MM.1S (cell line): ENCODE measurements around the gene CANT1.

Experiments
- DNase-seq: peaks from one replicate; pipeline ENCODE4 v3.0.0-alpha.2; 2015
- H2AFZ ChIP-seq: fragments of 300-600 bp; sonication (generic); 2 replicates; pipeline ENCODE4 v1.6.0; 2016; ENCODE audit warnings: antibody characterized with exemption, low read length
- H3F3A ChIP-seq: fragments of 300-600 bp; sonication (generic); 2 replicates; pipeline ENCODE4 v1.6.1; 2016; ENCODE audit warnings: mild to moderate bottlenecking, antibody characterized with exemption, low read length, moderate library complexity, mixed read lengths; ENCODE audit not compliant: insufficient read depth
- H3K27ac ChIP-seq: fragments of 300-600 bp; sonication (generic); 2 replicates; pipeline ENCODE4 v1.5.1; 2016; ENCODE audit warnings: mild to moderate bottlenecking, low read length
- H3K27me3 ChIP-seq: fragments of 300-600 bp; sonication (generic); replicated peaks from 2 replicates; pipeline ENCODE4 v1.6.0; 2016; ENCODE audit warnings: low read length; ENCODE audit not compliant: insufficient read depth
- H3K36me3 ChIP-seq: fragments of 300-600 bp; sonication (generic); replicated peaks from 2 replicates; pipeline ENCODE4 v1.6.1; 2016; ENCODE audit warnings: mild to moderate bottlenecking, low read length, mixed read lengths; ENCODE audit not compliant: insufficient read depth
- H3K4me1 ChIP-seq: fragments of 300-600 bp; sonication (generic); 2 replicates; pipeline ENCODE4 v1.6.1; 2016; ENCODE audit warnings: low read length, mixed read lengths
- H3K4me2 ChIP-seq: fragments of 300-600 bp; sonication (generic); 2 replicates; pipeline ENCODE4 v1.6.0; 2016; ENCODE audit warnings: low read depth, low read length
- H3K4me3 ChIP-seq: fragments of 300-600 bp; sonication (generic); 2 replicates; pipeline ENCODE4 v1.5.1; 2016; ENCODE audit warnings: low read length, mixed read lengths
- H3K79me2 ChIP-seq: fragments of 300-600 bp; sonication (generic); 2 replicates; pipeline ENCODE4 v1.6.1; 2016; ENCODE audit warnings: mixed run types, low read length, mixed read lengths
- H3K9ac ChIP-seq: fragments of 300-600 bp; sonication (generic); 2 replicates; pipeline ENCODE4 v1.6.1; 2016; ENCODE audit warnings: low read length, mixed read lengths
- H3K9me2 ChIP-seq: fragments of 300-600 bp; sonication (generic); replicated peaks from 2 replicates; pipeline ENCODE4 v1.6.1; 2016; ENCODE audit warnings: mild to moderate bottlenecking, low read length, mixed read lengths; ENCODE audit not compliant: insufficient read depth
- H3K9me3 ChIP-seq: fragments of 300-600 bp; sonication (generic); replicated peaks from 2 replicates; pipeline ENCODE4 v1.6.1; 2016; ENCODE audit warnings: mild to moderate bottlenecking, low read length, mixed read lengths; ENCODE audit not compliant: insufficient read depth
- H4K20me1 ChIP-seq: fragments of 300-600 bp; sonication (generic); 2 replicates; pipeline ENCODE4 v1.6.1; 2016; ENCODE audit warnings: mild to moderate bottlenecking, low read length, moderate library complexity, mixed read lengths; ENCODE audit not compliant: insufficient read depth
- CTCF ChIP-seq: fragments of 300-600 bp; sonication (generic); IDR thresholded peaks from 2 replicates; pipeline ENCODE4 v1.5.1; 2016; ENCODE audit warnings: antibody characterized with exemption, low read length, mixed read lengths
- EZH2 ChIP-seq: fragments of 300-600 bp; sonication (generic); optimal IDR thresholded peaks from 2 replicates; pipeline ENCODE3; 2017; ENCODE audit warnings: low read depth, mild to moderate bottlenecking, antibody characterized with exemption, low read length, mixed read lengths
- EZH2phosphoT487 ChIP-seq: fragments of 300-600 bp; sonication (generic); IDR thresholded peaks from 2 replicates; pipeline ENCODE4 v1.6.1; 2018; ENCODE audit warnings: antibody characterized with exemption, low read length

The CANT1 gene

GRCh38 chr17:78973196-78973595 is 36.4 kb downstream of the CANT1 start:
- H2AFZ ChIP-seq, result no peak overlapping the region
- TF ChIP-seq EZH2phosphoT487 (no peak), EZH2 (no peak), CTCF (no peak)
- H3K4me3 ChIP-seq, result no peak overlapping the region
- H3K36me3 ChIP-seq, result no peaks in the 10 kb centered on the region
- H3K27me3 ChIP-seq, result no peaks in the 10 kb centered on the region
- DNase-seq, result no peak
- no peak overlapping the region for H3K27ac ChIP-seq
- no peaks in the 10 kb centered on the region for H3F3A ChIP-seq
- no peaks in the 10 kb centered on the region for H4K20me1 ChIP-seq
- H3K9ac ChIP-seq, result no peak overlapping the region
- H3K4me2 ChIP-seq, result no peak overlapping the region
- no peaks in the 10 kb centered on the region for H3K9me2 ChIP-seq
- H3K9me3 ChIP-seq, result no peaks in the 10 kb centered on the region
- no peaks in the 10 kb centered on the region for H3K79me2 ChIP-seq
- peaks cover 10% of the 10 kb centered on the region for H3K4me1 ChIP-seq

GRCh38 chr17:78972507-78973105 is 37.0 kb downstream of the CANT1 start:
- Histone ChIP-seq H2AFZ (no peak overlapping the region), H3K79me2 (no peaks in the 10 kb centered on the region), H3F3A (no peaks in the 10 kb centered on the region), H3K36me3 (no peaks in the 10 kb centered on the region), H3K27ac (no peak overlapping the region), H3K9me2 (no peaks in the 10 kb centered on the region), H3K9me3 (no peaks in the 10 kb centered on the region), H3K4me1 (peaks cover 10% of the 10 kb centered on the region), H3K4me2 (no peak overlapping the region), H3K9ac (no peak overlapping the region), H4K20me1 (no peaks in the 10 kb centered on the region), H3K27me3 (no peaks in the 10 kb centered on the region), H3K4me3 (no peak overlapping the region)
- TF ChIP-seq CTCF (no peak), EZH2 (no peak), EZH2phosphoT487 (no peak)
- no peak for DNase-seq

- Histone ChIP-seq H3K36me3 (no peaks in the 10 kb centered on the region), H3K4me1 (peaks cover 10% of the 10 kb centered on the region), H3K9me3 (no peaks in the 10 kb centered on the region), H3K4me2 (peak overlapping the region; percentile 58), H3K4me3 (no peak overlapping the region), H2AFZ (peak overlapping the region; percentile 90), H3K79me2 (no peaks in the 10 kb centered on the region), H4K20me1 (no peaks in the 10 kb centered on the region), H3F3A (no peaks in the 10 kb centered on the region), H3K9ac (no peak overlapping the region), H3K27ac (no peak overlapping the region), H3K9me2 (no peaks in the 10 kb centered on the region), H3K27me3 (no peaks in the 10 kb centered on the region)
- TF ChIP-seq EZH2phosphoT487 (no peak), EZH2 (no peak), CTCF (no peak)
- no peak for DNase-seq
Measured at GRCh38 chr17:78971756-78972506, 37.6 kb downstream of the CANT1 start.
